Measurements from ENCODE around the gene TRIM8.
"Not testable (repeated sequence)": the region's sequence is repeated elsewhere in the genome, so short reads cannot be mapped to it uniquely, and the experiment has no call there.

TRIM8 gene

DNA sequence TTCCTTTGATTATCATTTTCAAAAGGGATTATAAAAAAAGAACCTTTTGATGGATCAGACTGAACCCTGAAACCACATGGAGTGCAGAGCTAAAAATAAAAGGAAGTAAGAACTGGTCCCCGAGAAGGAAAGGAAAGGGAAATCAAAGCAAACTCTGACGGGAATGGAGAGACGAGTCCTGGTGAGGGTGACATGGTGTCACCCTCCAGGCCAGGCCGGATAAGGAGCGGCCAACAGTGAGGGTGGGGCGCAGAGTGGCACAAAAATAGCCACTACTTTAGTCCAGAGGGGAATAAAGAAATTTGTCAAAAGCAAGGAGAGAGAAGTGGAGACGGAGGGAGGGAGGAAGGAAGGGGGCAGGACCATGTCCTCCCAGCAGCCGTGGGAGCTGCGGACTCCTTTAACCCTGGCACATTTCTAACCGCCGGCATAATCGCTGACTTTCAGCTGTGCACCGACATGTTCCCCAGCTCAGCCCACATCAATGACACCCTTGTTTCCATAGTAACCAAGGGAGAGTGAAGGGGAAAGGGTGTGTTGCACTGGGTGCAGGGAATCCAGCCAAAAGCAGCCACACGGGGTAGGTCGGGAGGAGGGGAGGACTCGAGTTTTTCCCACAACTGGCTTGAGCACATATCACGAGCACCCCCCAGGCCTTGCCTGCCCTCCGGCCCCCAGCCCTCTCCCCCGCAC is 29.7 kb downstream of the TRIM8 start:
- DNase-seq, result peak; percentile 61

DNA sequence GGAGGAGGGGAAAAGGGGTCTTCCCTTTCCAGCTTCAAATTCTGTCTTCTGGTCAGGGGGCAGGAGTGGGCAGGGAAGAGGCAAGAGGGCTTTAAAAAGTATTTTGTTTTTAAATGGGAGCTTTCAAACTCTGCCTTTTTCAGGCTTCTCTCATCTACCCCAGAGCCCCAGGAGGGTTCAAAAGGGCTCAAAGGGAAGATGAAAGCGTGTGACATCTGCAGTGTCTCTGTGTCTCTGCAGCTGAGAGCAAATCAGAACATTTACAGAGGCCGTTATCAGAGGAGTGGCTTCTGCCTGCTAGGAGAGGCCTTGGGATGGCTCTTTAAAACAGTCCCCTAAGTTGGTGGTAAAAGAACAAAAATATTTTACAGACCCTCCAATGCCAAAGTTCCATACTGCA is 30.3 kb downstream of the TRIM8 start:
- DNase-seq, result no peak

DNA sequence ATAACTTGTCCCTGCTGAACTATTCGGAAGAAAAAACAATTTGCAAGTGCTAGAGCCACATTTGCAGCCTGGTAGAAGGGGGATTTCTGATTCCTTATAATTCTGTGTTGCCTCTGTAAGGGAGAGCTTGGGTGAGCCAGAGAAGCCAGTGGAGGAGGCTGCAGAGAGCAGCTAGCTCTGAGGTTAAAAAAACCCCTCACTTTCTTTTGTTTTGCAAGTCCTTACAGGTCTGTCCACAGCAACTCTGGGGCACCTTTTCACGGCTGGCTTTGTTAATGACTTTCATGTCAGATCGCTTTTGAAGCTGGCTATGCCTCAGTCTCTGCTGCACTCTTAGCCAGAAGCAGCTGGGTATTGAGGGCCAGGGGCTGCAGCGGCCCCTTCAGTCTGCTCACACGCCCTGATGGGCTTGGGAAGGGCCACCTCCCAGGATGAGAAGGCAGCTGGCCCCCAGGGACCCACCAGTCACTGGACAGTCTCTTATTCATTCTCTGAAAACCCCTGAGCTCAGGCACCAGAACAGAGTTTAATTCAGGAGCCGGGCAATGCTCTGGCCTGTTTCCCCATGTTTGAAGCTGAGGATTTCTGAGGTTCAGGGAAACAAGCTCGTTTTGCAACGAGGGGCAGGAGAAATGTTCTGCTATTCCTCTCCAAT is 30.9 kb downstream of the TRIM8 start:
- no peak for DNase-seq

DNA sequence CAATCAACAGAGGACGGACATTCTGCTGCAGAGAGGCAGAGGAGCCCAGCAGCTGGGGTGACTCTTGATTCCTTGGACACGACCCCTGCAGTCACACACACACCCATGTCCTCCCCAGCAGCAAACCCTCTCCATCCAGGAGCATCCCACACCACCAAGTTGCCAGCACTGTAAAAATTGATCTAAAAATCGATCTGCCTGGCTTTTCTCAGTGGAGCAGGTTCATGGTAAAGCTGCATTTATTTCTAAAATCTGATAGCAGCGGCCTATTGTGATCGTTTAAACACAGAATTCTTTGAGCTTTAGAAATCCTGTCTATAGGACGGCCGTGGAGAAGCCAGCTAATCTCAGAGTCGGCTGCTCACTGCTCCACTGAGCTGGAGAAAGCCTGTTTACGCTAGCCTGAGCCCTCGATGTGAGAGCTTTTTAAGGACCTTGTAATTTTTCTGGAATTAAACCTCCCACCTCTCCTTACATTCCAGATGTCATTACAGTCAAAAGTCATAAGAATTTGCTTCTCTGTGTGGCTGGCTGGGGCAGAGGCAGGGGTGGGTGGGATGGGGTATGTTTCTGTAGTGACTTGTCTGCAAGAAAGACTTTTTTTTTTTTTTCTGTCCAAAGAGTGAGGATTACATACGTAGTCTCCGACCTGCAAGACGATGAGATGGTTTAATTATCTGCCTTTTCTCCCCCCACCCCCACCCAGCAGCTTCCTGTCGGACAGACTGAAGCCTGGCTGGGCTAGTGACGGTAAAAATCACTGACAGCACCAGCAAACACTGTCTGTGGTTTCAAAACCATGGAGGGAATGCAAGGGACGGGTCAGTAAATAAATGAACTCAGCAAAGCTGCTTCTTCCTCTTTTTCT is 31.6 kb downstream of the TRIM8 start:
- DNase-seq, result no peak

DNA sequence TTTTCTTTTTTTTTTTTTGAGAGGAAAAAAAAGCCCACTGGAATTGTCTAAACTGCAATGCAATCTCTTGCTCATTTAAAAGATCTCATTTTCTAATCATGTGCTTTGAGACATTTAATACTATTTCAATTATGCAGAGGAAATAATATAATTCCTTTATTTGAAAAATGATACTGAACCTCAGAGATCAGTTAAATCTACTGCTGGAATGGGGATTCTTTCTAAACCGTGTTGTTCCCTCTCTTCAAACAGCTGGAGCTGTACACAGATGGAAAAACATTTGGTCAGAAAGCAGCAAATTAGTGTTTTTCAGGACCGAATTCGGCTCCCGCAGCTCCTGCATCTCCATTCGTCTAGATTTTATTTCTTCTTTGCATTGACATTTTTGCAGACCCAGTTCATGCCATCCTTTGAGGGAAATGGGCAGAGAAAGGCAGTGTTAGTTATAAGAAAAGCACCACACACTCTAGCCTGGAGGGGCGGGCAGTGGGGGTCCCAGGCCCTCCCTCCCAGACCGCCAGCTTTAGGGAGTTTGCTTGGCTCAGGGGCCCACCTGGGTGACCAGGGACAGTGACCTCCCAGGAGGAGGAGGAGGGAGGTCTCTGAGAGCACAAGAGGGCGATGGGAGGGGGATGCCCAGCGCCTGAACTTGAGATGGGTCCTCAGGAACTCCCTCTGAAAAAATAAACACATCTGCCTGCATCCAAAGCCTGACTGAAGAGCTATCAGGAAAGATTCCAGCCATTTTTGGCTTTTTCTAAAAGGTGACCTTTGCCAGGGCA is 32.4 kb downstream of the TRIM8 start:
- no peak for DNase-seq

DNA sequence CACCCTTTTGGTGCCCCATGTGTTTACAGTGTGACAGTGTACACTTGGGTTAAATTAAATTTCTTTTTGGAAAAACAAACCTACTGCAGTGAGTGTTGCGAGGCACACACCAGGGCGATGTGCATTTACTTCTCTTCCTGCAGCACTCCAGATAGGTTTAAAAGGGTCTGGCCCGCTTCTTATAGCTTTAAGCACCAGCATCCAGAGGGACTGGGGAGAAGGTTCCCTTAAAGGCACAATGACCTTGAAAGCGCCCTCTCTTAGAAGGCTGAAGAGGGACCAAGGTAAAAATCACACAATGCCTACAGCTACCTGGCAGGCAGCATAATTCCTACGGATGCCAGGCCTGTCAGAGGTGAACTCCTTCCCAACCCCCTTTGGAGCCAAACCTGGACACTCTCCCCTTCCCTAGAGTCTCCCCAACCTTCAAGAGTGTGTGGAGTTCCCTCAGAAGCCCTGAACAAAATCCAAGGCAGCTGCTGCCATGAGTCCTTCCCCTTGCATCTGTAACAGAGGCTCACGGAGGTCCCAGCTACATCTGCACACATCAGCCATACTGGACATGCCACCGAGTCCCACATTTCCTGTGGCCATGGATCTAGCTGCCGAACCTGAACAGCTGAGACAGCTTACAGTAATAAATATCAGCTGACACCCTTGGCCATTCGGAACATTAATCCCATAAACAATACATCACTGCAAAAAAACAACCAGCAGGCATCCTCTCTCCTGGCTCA is 33.2 kb downstream of the TRIM8 start:
- DNase-seq, result no peak

DNA sequence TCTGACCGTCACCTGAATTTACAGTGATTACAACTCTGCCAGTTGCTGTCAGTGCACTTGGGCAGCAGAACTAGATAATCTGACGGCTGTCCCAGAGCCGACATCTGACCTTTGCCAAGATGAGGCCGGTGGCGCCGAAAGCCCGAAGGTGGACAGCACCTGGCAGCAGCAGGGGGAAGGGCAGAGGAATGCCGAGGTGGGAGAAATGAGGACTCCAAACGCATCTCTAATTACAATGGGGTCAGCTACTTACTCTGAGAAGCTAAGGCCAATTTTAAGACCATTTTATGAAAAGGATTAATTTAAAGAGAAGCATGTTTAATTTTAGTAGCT is 33.8 kb downstream of the TRIM8 start:
- no peak for DNase-seq

DNA sequence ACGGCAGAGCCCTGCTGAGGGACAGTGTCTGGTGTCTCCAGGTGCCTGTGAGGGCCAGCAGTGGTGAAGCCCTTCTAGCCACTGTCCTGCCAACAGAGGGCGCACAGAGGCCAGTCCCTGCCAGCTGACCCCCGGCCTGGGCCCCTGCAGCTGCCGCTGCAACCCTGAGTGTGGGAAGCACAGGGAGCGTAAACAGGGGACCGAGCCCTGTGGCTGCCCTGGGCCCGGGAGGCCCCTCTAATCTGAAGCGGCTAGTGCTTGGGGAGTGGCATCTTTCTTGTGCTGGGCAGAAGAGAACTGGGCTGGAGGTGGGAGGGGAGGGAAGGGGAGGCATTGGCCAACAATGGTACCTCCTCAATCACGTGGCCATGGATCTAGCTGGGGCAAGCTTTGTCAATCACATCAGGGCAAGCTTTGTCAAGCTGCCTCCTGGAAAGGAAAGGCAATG is 34.6 kb downstream of the TRIM8 start:
- no peak for DNase-seq

DNA sequence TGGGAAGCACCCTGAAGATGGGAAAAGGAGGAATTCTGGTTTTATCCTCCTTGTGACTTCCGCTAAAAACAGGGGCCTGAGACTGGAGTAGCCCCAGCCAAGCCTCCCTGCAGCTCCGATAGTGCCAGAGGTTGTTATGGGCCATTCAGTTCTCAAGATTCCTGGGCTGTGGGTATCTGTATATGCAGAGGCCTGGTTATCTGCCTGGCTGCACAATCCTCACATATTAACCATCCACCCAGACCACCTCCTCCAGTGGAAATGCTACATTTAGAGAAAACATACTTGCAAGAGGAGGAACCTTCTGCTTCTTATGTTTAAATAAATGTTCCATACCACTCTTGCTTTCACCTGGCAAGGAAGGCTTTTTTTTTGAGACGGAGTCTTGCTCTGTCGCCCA is 35.3 kb downstream of the TRIM8 start:
- DNase-seq, result no peak

DNA sequence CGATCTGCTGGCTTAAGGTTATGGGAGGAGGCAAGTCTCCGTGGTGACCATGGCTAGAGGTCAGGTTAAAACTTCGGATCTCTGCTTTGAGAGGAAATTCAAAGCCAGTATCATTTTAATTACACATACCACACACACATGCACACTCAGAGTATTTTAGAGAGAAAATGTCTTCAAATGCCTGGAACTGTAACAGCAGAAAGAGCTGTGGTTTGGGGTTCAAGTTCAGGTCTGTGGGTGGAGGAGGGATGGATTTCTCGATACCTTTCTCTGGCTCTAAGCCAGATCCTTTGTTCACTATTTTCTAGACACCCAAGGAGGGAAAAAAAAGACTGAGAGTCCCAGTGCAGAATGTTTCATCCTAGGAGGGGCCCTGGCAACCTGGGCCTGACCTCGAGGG is 37.4 kb downstream of the TRIM8 start:
- no peak for DNase-seq

DNA sequence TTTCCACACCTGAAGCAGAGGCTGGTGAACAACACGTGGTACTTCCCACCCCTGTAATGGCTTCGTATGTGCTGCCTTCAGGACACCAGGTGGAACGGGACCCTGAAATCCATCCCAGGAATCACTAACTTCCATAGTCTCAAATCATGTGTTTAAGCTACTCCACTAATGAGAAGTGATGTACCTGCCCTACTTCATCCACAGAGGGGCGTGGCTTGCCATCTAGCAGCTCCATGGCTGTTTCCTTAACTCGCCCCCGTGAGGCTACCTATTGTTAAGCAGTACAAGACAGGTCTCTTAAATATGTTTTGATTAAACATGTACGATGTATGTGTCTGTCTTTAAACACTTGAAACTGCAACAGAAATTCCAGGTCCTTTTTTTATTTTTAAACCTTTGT is 38.1 kb downstream of the TRIM8 start:
- no peak for DNase-seq

DNA sequence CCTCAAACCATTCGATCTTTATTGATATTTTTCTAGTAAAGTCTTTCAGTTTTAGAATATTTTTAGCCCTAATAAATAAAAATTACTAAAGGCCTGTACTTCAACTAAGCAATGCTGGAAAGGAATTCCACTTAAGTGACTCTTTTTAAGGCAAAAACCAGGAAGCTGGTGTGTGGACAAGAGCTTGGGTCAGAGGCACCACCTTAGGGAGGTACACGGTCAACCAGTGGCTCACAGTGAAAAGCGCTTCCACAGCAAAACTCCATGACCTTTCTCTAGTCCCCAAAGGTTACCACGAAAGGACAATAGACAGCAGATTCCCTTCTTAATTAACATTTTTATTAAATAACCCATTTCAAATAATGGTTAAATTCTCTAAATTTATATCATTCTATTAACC is 38.7 kb downstream of the TRIM8 start:
- DNase-seq, result no peak

DNA sequence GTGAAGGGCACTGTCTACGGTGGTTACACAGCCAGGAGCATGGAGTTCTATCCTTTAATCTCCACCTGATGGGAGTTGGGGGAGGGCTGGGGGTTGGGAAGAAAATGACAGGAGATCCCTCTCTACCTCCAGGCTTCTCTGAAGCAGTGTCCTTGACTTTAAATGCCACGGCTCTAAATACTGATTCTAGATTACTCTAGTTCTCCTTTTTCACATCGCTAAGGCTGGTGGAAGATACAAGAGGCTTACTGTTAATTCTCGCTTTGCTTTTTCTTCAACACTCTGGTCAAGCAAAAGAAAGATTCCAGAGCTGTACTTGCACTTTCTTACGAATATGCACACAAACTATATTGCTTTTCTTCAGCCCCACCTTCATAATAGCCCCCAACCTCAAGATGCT is 39.5 kb downstream of the TRIM8 start:
- no peak for DNase-seq

DNA sequence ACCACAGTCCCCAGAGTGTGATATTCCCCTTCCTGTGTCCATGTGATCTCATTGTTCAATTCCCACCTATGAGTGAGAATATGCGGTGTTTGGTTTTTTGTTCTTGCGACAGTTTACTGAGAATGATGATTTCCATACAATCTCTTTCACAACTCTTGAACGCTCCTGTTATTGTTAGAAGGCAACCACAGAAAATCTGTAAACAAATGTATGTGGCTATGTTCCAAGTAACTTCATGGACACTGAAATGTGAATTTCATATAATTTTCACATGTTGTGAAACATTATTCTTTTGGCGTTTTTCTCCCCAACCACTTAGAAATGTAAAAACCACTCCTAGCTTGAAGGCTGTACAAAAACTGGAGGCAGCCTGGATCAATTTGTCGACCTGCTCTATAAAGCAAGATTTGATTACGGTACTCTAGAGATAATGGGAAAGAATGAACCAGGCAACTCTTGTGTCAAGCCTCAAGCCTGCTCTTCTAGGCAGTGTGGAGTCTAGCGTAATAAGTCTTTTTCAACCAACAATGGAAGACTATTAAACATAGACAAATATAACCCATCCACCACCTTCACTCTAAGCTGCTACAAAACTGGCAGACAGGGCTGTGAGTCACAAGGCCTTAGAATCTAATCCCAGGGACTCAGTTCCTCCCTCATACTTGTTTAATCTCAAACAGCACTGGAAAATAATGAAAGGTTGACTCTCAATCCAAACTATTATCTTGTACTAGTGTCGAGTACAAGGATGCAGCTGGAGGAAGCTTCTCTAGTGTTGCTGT is 47.2 kb downstream of the TRIM8 start:
- DNase-seq, result no peak

DNA sequence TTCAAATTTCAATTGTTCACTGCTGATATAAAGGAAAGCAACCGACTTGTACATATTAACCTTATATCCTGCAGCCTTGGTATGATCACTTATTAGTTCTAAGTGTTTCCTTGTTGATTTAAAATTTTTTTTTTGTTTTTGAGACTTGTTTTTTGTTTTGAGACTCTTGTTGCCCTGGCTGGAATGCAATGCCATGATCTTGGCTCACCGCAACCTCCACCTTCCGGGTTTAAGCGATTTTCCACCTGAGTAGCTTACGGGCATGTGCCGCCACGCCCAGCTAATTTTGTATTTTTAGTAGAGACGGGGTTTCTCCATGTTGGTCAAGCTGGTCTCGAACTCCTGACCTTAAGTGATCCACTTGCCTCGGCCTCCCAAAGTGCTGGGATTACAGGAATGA is 51.1 kb downstream of the TRIM8 start:
- not testable (repeated sequence) for DNase-seq

DNA sequence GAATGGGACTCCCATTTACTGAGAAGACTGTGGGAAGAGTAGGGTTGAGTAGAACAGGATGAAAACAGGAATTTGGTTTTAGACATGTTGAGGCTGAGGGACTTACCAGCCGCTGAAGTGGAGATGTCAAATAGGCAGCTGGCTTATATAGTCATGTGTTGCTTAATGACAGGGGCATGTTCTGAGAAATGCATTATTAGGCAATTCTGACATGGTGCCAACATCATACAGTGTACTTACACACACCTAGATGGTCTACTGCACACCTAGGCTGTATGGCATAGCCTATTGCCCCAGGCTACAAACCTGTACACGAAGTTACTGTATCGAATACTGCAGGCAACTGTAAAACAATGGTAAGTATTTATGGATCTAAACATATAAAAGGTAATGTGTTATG is 52.5 kb downstream of the TRIM8 start:
- DNase-seq, result no peak

DNA sequence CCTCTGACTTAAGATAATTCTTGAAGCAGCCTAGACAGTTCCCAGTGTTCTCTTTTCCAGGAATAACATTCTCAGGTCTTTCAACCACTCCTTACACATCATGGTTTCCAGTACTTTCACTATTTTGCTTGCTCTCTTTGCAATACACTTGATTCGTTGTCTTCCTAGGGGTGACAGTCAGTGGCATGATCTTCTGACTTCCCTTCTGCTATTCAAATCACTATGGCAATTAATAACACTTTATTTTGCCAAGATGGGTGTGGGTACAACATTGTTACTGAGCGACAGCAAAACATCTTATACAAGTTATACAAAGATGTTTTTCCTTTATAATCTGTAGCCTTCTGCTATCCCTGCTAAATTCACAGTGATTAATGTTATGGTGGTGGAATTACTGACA is 54.6 kb downstream of the TRIM8 start:
- no peak for DNase-seq

DNA sequence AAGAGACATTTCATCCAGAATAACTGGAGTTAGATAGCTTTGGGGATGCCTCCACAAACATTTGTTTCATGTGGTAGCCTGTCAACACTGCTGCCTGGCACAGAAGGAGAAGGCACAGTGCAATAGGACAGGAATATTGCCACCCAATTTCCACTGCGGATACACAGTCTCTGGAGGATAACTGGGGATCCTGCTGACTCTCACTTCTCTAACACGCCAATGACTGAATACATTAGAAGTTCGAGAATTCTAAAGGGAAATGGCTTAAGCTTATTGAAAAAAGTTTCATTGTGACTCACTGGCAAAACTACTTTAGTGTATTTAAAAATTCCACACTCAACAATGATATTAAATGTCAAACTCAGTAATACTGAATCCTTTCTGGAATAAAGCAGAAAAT is 57.0 kb downstream of the TRIM8 start:
- DNase-seq, result no peak

DNA sequence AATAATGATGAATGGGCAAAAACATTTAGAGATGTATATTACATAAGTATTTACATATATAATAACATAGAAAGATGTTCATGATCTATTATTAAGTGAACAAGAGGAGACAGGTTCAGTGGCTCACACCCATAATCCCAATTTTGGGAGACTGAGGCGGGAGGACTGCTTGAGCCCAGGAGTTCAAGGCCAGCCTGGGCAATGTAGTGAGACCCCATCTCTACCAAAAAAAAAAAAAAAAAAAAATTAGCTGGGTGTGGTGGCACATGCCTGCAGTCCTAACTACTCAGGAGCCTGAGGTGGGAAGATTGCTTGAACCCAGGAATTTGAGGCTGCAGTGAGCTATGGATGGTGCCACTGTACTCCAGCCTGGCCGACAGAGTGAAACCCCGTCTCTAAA is 57.5 kb downstream of the TRIM8 start:
- DNase-seq, result no peak

DNA sequence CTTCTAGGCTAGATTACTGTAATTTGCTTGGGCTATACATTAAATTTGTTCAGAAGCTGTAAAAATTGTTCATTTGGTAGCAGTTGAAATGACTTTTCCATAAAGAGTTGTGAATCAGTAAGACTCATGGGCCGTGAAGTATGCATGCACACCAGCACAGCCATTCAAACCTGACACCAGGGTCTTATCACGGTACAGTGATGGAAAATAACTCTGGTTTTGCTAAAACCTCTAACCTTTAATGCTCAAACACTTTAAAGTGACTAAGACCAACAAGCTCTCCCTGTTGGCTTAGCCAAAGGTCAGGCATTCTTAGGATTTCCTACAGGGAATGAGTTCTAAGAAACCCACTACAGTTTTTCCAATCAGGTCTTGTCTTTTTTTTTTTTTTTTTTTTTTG is 58.5 kb downstream of the TRIM8 start:
- no peak for DNase-seq

DNA sequence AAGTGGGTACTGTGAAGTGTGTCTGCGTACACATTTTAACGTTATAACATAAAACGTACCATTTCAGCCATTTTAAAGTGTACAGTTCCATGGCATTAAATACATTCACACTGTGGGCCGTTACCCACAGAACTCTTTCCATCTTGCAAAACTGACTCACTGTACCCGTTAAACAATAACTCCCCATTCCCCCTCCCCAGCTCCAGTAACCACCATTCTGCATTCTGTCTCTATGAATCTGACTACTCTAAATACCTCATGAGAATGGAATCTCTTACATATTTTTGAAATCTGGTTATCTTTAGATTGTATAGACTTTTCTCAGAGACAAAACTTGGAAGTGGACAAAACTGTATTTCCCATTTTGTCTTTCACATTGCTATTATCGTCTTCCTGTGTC is 60.6 kb downstream of the TRIM8 start:
- DNase-seq, result no peak

DNA sequence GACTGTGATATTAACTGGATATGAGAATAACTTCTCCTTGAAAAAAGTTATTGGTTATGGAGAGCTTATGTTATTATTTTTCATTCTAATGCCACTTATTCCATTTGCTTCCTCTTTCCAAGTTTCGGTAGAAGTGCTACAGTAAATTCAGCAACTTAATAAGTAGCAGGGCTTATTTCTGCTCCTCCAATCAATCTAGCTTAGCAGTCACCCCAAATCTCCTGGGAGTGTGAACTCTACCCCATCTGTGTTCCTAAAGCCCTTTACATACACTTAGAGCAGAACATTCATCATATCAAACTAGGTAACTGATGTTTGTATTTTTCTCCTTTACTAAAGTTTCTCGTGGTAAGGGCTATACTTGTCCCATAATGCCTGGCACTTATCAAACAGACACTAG is 61.3 kb downstream of the TRIM8 start:
- no peak for DNase-seq
